Bronchial epithelial cell (primary cell): ENCODE results near the gene PAQR4. TPM values are rescaled to one million over a fixed set of nuclear protein-coding genes. Genes with fewer than 3 reads are reported as not detected.

Experiments
- DNase-seq: peaks from one replicate; pipeline ENCODE4 v3.0.0-alpha.2; 2010; ENCODE audit warnings: low read depth
- FAIRE-seq: peaks from 2 replicates; lab custom pipeline; 2011; peaks lifted over from hg19 to GRCh38; lab: Jason Lieb, UNC
- H3K27me3 ChIP-seq: 2 replicates; pipeline ENCODE4 v1.5.1; 2011; ENCODE audit warnings: low read length; ENCODE audit not compliant: control insufficient read depth, insufficient read depth
- H3K36me3 ChIP-seq: 2 replicates; pipeline ENCODE4 v1.5.1; 2011; ENCODE audit warnings: low read length; ENCODE audit not compliant: control insufficient read depth, insufficient read depth
- H3K4me3 ChIP-seq: 2 replicates; pipeline ENCODE4 v1.5.1; 2011; ENCODE audit warnings: mild to moderate bottlenecking, low read depth, low read length, control low read depth
- CTCF ChIP-seq: IDR thresholded peaks from 2 replicates; pipeline ENCODE4 v1.5.1; 2011; ENCODE audit warnings: mild to moderate bottlenecking, moderate library complexity, low read length, control low read depth, inconsistent platforms; ENCODE audit not compliant: insufficient read depth, severe bottlenecking
- total RNA-seq: library from RNA; depleted of rRNA; stranded (reverse); fragments of >200 nt; gene quantifications from 2 replicates; pipeline ENCODE4 v1.2.1, GENCODE V29; 2014

PAQR4 gene
- total RNA-seq, 1 donor from 2014 or later, result 5.3 TPM

DNA sequence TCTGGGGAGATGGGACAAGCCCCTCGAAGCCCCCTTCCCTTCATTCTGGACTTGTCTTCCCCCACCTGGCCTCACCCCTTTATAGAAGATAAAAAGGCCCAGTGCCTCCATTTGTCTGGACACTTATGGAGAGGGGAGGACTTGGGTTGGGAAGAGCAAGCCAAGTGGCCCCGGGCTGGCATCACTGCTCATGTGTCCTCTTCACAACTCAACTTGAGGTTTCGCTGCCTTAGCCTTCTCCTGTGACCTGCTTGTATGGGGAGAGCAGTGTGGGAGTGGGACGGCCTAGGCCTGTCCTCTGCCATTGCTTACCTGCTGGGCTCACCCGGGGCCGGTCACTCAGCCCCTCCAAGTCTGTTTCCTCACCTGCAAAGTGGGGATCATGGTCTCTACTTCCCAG lies 1.4 kb downstream of the PAQR4 start:
- TF ChIP-seq CTCF, result no peak
- Histone ChIP-seq H3K4me3 (peak overlapping the region; percentile 69), H3K27me3 (no peaks in the 10 kb centered on the region), H3K36me3 (peaks cover 1% of the 10 kb centered on the region)
- FAIRE-seq (no peak), DNase-seq (no peak)

DNA sequence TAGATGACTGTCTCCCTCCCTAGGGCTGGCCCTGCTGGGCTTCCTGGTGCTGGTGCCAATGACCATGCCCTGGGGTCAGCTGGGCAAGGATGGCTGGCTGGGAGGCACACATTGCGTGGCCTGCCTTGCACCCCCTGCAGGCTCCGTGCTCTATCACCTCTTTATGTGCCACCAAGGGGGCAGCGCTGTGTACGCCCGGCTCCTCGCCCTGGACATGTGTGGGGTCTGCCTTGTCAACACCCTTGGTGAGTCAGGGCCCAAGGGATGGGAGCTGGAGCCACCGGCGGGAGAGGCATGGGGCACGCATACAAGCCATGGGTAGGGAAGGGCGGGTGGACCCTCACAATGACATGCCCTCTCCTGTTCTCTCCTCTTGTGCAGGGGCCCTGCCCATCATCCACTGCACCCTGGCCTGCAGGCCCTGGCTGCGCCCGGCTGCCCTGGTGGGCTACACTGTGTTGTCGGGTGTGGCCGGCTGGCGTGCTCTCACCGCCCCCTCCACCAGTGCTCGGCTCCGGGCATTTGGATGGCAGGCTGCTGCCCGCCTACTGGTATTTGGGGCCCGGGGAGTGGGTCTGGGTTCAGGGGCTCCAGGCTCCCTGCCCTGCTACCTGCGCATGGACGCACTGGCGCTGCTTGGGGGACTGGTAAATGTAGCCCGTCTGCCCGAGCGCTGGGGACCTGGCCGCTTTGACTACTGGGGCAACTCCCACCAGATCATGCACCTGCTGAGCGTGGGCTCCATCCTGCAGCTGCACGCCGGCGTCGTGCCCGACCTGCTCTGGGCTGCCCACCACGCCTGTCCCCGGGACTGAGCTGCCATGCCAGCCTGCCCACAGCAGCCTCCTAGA lies 2.2 kb downstream of the PAQR4 start:
- DNase-seq, result no peak
- no peak for FAIRE-seq
- Histone ChIP-seq H3K4me3 (no peak overlapping the region), H3K27me3 (no peaks in the 10 kb centered on the region), H3K36me3 (peaks cover 1% of the 10 kb centered on the region)
- no peak for TF ChIP-seq CTCF

GRCh38 chr16:2971985-2972784 lies 3.0 kb downstream of the PAQR4 start:
- DNase-seq (no peak), FAIRE-seq (no peak)
- Histone ChIP-seq H3K4me3 (no peak overlapping the region), H3K36me3 (peaks cover 1% of the 10 kb centered on the region), H3K27me3 (no peaks in the 10 kb centered on the region)
- no peak for TF ChIP-seq CTCF

DNA sequence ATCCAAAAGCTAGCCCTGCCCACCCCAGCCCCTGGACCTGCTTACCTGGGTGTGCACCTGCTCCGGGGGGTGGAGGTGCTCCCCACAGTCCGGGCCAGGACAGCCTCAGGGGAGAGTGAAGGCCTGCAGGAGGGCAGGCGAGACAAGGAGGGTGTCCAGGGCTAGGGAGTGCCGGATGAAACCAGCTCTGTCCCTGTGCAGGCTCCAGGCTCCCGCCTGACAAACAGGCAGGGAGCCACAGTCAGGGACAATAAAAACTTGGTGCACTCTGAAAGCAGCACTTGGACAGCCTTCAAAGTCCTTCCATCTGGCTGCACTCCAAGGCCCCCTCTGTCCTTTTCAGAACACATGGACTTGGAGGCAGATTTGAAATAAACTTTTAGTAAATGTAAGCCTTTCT lies 3.9 kb downstream of the PAQR4 start:
- no peak for TF ChIP-seq CTCF
- H3K4me3 ChIP-seq, result no peak overlapping the region
- no peaks in the 10 kb centered on the region for H3K27me3 ChIP-seq
- H3K36me3 ChIP-seq, result peaks cover 1% of the 10 kb centered on the region
- DNase-seq (no peak), FAIRE-seq (no peak)

DNA sequence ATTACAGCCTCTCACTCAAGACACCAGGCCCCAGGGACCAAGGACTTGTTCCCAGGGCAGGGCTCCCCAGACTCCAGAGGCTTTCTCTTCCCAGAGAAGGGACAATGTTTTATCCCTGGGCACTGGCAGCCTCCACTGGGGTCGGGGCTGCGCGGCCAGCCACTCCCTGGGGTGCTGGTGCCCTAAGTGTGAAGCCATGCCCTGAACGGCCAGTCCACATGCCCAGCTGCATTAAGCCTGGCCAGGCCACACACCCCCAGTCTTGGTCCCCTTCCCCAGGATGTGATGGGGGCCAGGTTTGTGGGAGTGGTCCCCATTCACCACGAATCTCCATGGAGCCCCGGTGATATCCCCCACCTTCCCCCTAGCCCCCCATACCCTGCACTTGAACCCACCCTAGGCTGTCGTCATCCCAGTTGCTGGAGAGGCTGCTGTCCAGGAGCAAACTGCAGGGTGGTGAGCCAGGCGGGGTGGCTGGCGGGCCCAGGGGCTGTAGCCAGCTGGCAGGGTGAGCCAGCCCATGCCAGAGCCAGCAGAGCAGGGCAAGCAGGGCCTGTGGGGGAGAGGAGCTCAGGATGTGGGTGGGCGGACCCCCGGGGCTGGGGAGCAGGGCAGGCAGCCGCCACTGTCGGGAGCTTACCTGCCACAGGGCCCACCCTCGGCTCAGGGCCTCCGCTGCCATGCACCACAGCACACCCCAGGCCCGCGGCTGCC lies 4.6 kb downstream of the PAQR4 start:
- FAIRE-seq (no peak), DNase-seq (no peak)
- TF ChIP-seq CTCF, result no peak
- Histone ChIP-seq H3K4me3 (no peak overlapping the region), H3K36me3 (peaks cover 1% of the 10 kb centered on the region), H3K27me3 (no peaks in the 10 kb centered on the region)
